HepG2 (cell line): ENCODE measurements around the gene DUS1L. TPM values are rescaled to one million over a fixed set of nuclear protein-coding genes. Genes with fewer than 3 reads are reported as not detected.

Experiments used
- BCL6 ChIP-seq: IDR thresholded peaks from 2 replicates; pipeline ENCODE4 v1.6.1; 2016; ENCODE audit warnings: missing genetic modification reagents, missing compliant biosample characterization
- CCAR2 ChIP-seq: fragments of 200-400 bp; formaldehyde crosslinking; optimal IDR thresholded peaks from 2 replicates; pipeline ENCODE3; 2018; ENCODE audit warnings: low read depth, mild to moderate bottlenecking, low read length, moderate library complexity
- EP300 ChIP-seq, 3 experiments: sonication (generic) in 1 of 3; formaldehyde crosslinking in 1 of 3; IDR thresholded peaks; 2 replicates each; pipeline versions ENCODE4 v1.5.1 to v1.6.1; 2011 to 2020; ENCODE audit warnings: low read depth in 2 of 3, low read length in 2 of 3, borderline replicate concordance in 1 of 3, improper control_type of control experiment in 1 of 3, mild to moderate bottlenecking in 1 of 3, missing genetic modification reagents in 1 of 3, moderate library complexity in 1 of 3
- ETV6 ChIP-seq: sonication (generic); formaldehyde crosslinking; conservative IDR thresholded peaks from 2 replicates; pipeline ENCODE4 v1.4.0; 2020; ENCODE audit warnings: missing genetic modification reagents
- HOXA7 ChIP-seq: sonication (generic); formaldehyde crosslinking; IDR thresholded peaks from 2 replicates; pipeline ENCODE4 v1.8.1; 2022; ENCODE audit warnings: mild to moderate bottlenecking, missing genetic modification reagents, moderate library complexity
- IRF2 ChIP-seq: IDR thresholded peaks from 2 replicates; pipeline ENCODE4 v1.6.1; 2018; ENCODE audit warnings: missing genetic modification reagents, missing compliant biosample characterization
- KDM5A ChIP-seq: fragments of 200-600 bp; sonication (generic); IDR thresholded peaks from 2 replicates; pipeline ENCODE4 v1.7.0; 2018; ENCODE audit warnings: antibody characterized with exemption, mild to moderate bottlenecking, low read length, borderline replicate concordance
- PHF8 ChIP-seq: sonication (generic); formaldehyde crosslinking; IDR thresholded peaks from 2 replicates; pipeline ENCODE4 v1.5.0; 2020; ENCODE audit warnings: missing genetic modification reagents
- TCF7 ChIP-seq: sonication (generic); IDR thresholded peaks from 2 replicates; pipeline ENCODE4 v1.6.1; 2016; ENCODE audit warnings: antibody characterized with exemption, low read depth
- TP53 ChIP-seq: sonication (generic); formaldehyde crosslinking; conservative IDR thresholded peaks from 2 replicates; pipeline ENCODE4 v1.4.0; 2020; ENCODE audit warnings: missing genetic modification reagents
- ZNF510 ChIP-seq: sonication (generic); formaldehyde crosslinking; IDR thresholded peaks from 2 replicates; pipeline ENCODE4 v1.4.0; 2020; ENCODE audit warnings: low read depth, mild to moderate bottlenecking, missing genetic modification reagents
- ZNF724P ChIP-seq: sonication (generic); formaldehyde crosslinking; IDR thresholded peaks from 2 replicates; pipeline ENCODE4 v1.8.0; 2022; ENCODE audit warnings: missing genetic modification reagents, borderline replicate concordance
- polyA plus RNA-seq, 8 experiments: library from polyadenylated mRNA; depleted of rRNA in 3 of 8; stranded (reverse) in 7 of 8; unstranded in 1 of 8; fragments of >200 nt; fragmentation: Illumina TruSeq in 4 of 8; extraction: Trizol in 4 of 8; gene quantifications; 2 replicates each; pipeline versions ENCODE4 v1.2.1 to v1.2.3, GENCODE V29; 2011 to 2016; ENCODE audit warnings: low read depth in 4 of 8, missing spikeins in 1 of 8, mixed read lengths in 1 of 8; ENCODE audit not compliant: insufficient read depth in 1 of 8
- total RNA-seq, 5 experiments: library from RNA; depleted of rRNA; stranded (reverse); fragments of >200 nt; fragmentation: Illumina TruSeq; extraction: Trizol; gene quantifications; 2 replicates each; pipeline ENCODE4 v1.2.3, GENCODE V29; 2016; ENCODE audit warnings: low read depth in 1 of 5
- TF ChIP-seq, protein P1 (sequence below): sonication (generic); formaldehyde crosslinking; IDR thresholded peaks from 2 replicates; pipeline ENCODE4 v1.5.1; 2020; ENCODE audit warnings: mild to moderate bottlenecking, missing genetic modification reagents, moderate library complexity
- TF ChIP-seq, protein P2 (sequence below): IDR thresholded peaks from 2 replicates; pipeline ENCODE4 v1.6.1; 2016; ENCODE audit warnings: missing biosample characterization, missing genetic modification reagents, low read depth
- TF ChIP-seq, protein P3 (sequence below): sonication (generic); formaldehyde crosslinking; IDR thresholded peaks from 2 replicates; pipeline ENCODE4 v1.8.0; 2022; ENCODE audit warnings: missing genetic modification reagents, mild to moderate bottlenecking, inconsistent platforms, borderline replicate concordance
- TF ChIP-seq, protein P4 (sequence below): sonication (generic); formaldehyde crosslinking; IDR thresholded peaks from 2 replicates; pipeline ENCODE4 v1.4.0; 2020; ENCODE audit warnings: low read depth, missing genetic modification reagents
- TF ChIP-seq, protein P5 (sequence below): sonication (generic); formaldehyde crosslinking; conservative IDR thresholded peaks from 2 replicates; pipeline ENCODE4 v1.8.0; 2022; ENCODE audit warnings: low read depth, missing genetic modification reagents

DUS1L gene
- total and polyA plus RNA-seq, 2 of the 13 experiments (the other 11 are each of a cell fraction or from before 2014, with no cell fraction given) = 81.0 to 109 TPM

DNA sequence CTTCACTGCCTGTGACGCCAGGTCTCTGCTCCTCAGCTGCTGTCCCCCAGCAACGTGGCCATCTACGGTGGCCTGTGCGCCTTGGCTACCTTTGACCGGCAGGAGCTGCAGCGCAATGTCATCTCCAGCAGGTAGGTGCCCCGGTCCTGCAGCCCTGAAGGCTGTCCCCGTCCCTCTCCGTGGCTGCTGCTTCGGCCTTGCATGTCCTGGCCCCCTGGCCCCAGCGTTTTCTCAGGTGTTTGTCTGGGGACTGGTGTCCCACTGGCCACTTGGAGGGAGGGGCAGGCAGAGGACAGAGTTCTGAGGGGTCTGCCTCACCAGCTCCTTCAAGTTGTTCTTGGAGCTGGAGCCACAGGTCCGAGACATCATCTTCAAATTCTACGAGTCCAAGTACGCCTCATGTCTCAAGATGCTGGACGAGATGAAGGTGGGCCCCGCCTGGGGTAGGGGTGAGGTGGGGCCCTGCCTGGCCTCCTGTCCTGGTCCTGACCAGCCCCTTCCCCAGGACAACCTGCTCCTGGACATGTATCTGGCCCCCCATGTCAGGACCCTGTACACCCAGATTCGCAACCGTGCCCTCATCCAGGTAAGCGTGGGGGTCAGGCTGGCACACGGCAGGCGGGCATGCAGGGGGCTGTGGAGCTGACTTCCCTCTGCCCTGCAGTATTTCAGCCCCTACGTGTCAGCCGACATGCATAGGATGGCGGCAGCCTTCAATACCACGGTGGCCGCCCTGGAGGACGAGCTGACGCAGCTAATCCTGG lies 9.5 kb downstream of the DUS1L start (continued):
- TF ChIP-seq, protein P1, sequence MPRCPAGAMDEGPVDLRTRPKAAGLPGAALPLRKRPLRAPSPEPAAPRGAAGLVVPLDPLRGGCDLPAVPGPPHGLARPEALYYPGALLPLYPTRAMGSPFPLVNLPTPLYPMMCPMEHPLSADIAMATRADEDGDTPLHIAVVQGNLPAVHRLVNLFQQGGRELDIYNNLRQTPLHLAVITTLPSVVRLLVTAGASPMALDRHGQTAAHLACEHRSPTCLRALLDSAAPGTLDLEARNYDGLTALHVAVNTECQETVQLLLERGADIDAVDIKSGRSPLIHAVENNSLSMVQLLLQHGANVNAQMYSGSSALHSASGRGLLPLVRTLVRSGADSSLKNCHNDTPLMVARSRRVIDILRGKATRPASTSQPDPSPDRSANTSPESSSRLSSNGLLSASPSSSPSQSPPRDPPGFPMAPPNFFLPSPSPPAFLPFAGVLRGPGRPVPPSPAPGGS (CRISPR knock-in tag) = no peak
- TF ChIP-seq ZNF510 (CRISPR knock-in tag) (no peak), ZNF724P (peak; percentile 77; the same call in 1 of the 2 replicates), CCAR2 (no peak), HOXA7 (CRISPR knock-in tag) (0 out of 2 replicates have a peak, but pooled peaks have one; percentile 43), ETV6 (no peak), BCL6 (CRISPR knock-in tag) (no peak), EP300 (IDR thresholded peaks at IDR 0.05; ENCODE audit: low read depth in 2 of 2, low read length in 2 of 2) (no peak), EP300 (CRISPR knock-in tag; IDR thresholded peaks at IDR 0.05; ENCODE audit: borderline replicate concordance) (no peak), TCF7 (no peak), TP53 (CRISPR knock-in tag) (no peak), PHF8 (CRISPR knock-in tag) (no peak), IRF2 (CRISPR knock-in tag) (no peak), KDM5A (no peak)
- TF ChIP-seq, protein P2, sequence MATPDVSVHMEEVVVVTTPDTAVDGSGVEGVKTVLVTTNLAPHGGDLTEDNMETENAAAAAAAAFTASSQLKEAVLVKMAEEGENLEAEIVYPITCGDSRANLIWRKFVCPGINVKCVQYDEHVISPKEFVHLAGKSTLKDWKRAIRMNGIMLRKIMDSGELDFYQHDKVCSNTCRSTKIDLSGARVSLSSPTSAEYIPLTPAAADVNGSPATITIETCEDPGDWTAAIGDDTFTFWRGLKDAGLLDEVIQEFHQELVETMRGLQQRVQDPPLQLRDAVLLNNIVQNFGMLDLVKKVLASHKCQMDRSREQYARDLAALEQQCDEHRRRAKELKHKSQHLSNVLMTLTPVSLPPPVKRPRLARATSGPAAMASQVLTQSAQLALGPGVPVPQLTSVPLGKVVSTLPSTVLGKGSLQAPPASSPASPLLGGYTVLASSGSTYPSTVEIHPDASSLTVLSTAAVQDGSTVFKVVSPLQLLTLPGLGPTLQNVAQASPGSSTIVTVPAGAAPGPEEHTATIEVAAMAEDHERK (CRISPR knock-in tag) = no peak
- TF ChIP-seq, protein P3, sequence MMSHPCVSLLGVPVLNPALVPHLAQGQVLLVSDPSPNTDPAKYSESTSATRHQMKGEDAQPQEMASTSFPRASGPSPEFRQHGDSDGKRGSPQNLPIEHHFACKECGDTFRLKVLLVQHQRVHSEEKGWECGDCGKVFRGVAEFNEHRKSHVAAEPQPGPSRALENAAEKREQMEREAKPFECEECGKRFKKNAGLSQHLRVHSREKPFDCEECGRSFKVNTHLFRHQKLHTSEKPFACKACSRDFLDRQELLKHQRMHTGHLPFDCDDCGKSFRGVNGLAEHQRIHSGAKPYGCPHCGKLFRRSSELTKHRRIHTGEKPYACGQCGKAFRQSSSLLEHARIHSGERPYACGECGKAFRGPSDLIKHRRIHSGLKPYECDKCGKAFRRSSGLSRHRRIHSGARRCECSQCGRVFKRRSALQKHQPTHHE (CRISPR knock-in tag) = no peak
- TF ChIP-seq, protein P4, sequence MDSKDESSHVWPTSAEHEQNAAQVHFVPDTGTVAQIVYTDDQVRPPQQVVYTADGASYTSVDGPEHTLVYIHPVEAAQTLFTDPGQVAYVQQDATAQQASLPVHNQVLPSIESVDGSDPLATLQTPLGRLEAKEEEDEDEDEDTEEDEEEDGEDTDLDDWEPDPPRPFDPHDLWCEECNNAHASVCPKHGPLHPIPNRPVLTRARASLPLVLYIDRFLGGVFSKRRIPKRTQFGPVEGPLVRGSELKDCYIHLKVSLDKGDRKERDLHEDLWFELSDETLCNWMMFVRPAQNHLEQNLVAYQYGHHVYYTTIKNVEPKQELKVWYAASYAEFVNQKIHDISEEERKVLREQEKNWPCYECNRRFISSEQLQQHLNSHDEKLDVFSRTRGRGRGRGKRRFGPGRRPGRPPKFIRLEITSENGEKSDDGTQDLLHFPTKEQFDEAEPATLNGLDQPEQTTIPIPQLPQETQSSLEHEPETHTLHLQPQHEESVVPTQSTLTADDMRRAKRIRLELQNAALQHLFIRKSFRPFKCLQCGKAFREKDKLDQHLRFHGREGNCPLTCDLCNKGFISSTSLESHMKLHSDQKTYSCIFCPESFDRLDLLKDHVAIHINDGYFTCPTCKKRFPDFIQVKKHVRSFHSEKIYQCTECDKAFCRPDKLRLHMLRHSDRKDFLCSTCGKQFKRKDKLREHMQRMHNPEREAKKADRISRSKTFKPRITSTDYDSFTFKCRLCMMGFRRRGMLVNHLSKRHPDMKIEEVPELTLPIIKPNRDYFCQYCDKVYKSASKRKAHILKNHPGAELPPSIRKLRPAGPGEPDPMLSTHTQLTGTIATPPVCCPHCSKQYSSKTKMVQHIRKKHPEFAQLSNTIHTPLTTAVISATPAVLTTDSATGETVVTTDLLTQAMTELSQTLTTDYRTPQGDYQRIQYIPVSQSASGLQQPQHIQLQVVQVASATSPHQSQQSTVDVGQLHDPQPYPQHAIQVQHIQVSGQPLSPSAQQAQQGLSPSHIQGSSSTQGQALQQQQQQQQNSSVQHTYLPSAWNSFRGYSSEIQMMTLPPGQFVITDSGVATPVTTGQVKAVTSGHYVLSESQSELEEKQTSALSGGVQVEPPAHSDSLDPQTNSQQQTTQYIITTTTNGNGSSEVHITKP (CRISPR knock-in tag) = no peak
- TF ChIP-seq, protein P5, sequence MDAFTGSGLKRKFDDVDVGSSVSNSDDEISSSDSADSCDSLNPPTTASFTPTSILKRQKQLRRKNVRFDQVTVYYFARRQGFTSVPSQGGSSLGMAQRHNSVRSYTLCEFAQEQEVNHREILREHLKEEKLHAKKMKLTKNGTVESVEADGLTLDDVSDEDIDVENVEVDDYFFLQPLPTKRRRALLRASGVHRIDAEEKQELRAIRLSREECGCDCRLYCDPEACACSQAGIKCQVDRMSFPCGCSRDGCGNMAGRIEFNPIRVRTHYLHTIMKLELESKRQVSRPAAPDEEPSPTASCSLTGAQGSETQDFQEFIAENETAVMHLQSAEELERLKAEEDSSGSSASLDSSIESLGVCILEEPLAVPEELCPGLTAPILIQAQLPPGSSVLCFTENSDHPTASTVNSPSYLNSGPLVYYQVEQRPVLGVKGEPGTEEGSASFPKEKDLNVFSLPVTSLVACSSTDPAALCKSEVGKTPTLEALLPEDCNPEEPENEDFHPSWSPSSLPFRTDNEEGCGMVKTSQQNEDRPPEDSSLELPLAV (CRISPR knock-in tag) = no peak
